Inflammatory macrophage treated with lipopolysaccharide for 4 hours (primary cell): Measurements from ENCODE around the gene BET1L.
"Not testable (repeated sequence)": the region's sequence is repeated elsewhere in the genome, so short reads cannot be mapped to it uniquely, and the experiment has no call there.

Experiments used
- DNase-seq: peaks from one replicate; pipeline ENCODE4 v3.0.0-alpha.2; 2020

The BET1L gene

GRCh38 chr11:191490-192478 is 15.4 kb downstream of the BET1L start:
- DNase-seq, result not testable (repeated sequence)

GRCh38 chr11:190546-190945 is 16.7 kb downstream of the BET1L start:
- DNase-seq, result not testable (repeated sequence)

GRCh38 chr11:189843-190311 is 17.3 kb downstream of the BET1L start:
- not testable (repeated sequence) for DNase-seq

DNA sequence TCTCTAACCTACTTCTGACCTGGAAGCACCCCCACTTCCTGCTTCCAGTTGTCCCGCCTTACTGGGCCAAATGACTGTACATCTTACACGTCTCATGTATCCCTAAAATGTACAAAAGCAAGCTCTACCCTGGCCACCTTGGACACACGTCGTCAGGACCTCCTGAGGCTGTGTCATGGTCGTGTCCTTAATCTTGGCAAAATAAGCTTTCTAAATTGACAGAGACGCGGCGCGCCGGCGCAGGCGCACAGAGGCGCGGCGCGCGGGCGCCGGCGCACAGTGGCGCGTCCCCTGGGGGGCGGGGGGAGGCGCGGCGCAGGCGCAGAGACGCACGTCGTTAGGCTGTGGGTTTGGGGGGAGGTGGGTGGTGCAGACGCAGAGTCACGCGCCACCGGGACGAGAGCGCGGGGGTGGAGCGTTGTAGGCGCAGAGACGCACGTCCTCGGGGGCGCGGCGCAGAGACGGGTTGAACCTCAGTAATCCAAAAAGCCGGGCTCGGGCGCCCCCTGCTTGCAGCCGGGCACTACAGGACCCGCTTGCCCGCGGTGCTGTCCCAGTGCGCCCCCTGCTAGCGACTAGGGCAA is 17.9 kb downstream of the BET1L start:
- DNase-seq, result not testable (repeated sequence)

GRCh38 chr11:180242-180641 is 27.0 kb downstream of the BET1L start:
- not testable (repeated sequence) for DNase-seq
